K562 (cell line): ENCODE results near the gene GGA3. TPM values are rescaled to one million over a fixed set of nuclear protein-coding genes. Genes with fewer than 3 reads are reported as not detected.

Experiments used
- ATAC-seq: fragments of 200-7000 bp; cut with Tn5 transposase; 3 replicates; pipeline ENCODE4 v1.9.1; 2020; ENCODE audit warnings: moderate library complexity
- BruUV-seq: library from RNA; stranded (reverse); fragments of 400-500 nt; replicated peaks from 2 replicates; lab custom pipeline; 2021; lab: Mats Ljungman, UMichigan
- CTCF ChIA-PET: fragments of 300-600 bp; formaldehyde crosslinking; extraction: SDS; loops from one replicate; lab custom pipeline; 2021; ENCODE audit warnings: low intra/inter-chr PET ratio; lab: Yijun Ruan, JAX
- POLR2A ChIA-PET: fragments of 300-600, 350-650 bp; sonication (Branson Sonifier 250); formaldehyde crosslinking; extraction: SDS; loops from one replicate; lab custom pipeline; 2021; ENCODE audit warnings: antibody characterized with exemption, inconsistent platforms; lab: Yijun Ruan, JAX
- DNase-seq, 4 experiments: peaks; one replicate each; pipeline versions ENCODE4 v3.0.0 to v3.0.0-alpha.2; 2011 to 2018; ENCODE audit warnings: low spot score in 3 of 4, mixed read lengths in 3 of 4; ENCODE audit errors: extremely low read depth in 1 of 4
- FAIRE-seq: peaks from 2 replicates; lab custom pipeline; 2011; peaks lifted over from hg19 to GRCh38; lab: Jason Lieb, UNC
- H2AFZ ChIP-seq: 2 replicates; pipeline ENCODE4 v1.6.0; 2011; ENCODE audit warnings: low read depth, low read length, control low read depth, inconsistent platforms
- H3K27ac ChIP-seq: fragments of 200-600 bp; 3 replicates; pipeline ENCODE4 v1.8.0; 2011; ENCODE audit warnings: low read depth, mild to moderate bottlenecking, control low read depth, inconsistent platforms, low read length, moderate library complexity, mixed read lengths; ENCODE audit errors: extremely low read depth
- H3K27me3 ChIP-seq, 2 experiments: fragments of 300-600 bp in 1 of 2; 2 replicates in 1 of 2; 3 replicates in 1 of 2; pipeline versions ENCODE4 v1.6.0 to v1.8.0; 2011; ENCODE audit warnings: inconsistent platforms in 2 of 2, low read length in 2 of 2, mild to moderate bottlenecking in 1 of 2, mixed read lengths in 1 of 2, moderate library complexity in 1 of 2; ENCODE audit not compliant: control insufficient read depth in 2 of 2, insufficient read depth in 2 of 2
- H3K36me3 ChIP-seq: fragments of 300-600 bp; 3 replicates; pipeline ENCODE4 v1.8.0; 2011; ENCODE audit warnings: mild to moderate bottlenecking, low read length, inconsistent platforms; ENCODE audit not compliant: control insufficient read depth, insufficient read depth
- H3K4me1 ChIP-seq, 2 experiments: fragments of 200-600 bp in 1 of 2; replicated peaks in 1 of 2; 2 replicates in 1 of 2; 3 replicates in 1 of 2; pipeline versions ENCODE4 v1.5.1 to v1.8.0; 2011; ENCODE audit warnings: inconsistent platforms in 2 of 2, low read length in 2 of 2, mild to moderate bottlenecking in 1 of 2, mixed read lengths in 1 of 2, moderate library complexity in 1 of 2; ENCODE audit not compliant: control insufficient read depth in 2 of 2, insufficient read depth in 2 of 2
- H3K4me2 ChIP-seq: 2 replicates; pipeline ENCODE4 v1.6.1; 2011; ENCODE audit warnings: low read length, control low read depth, inconsistent platforms, mixed read lengths; ENCODE audit not compliant: insufficient read depth
- H3K4me3 ChIP-seq: fragments of 200-600 bp; sonication (generic), shearing (Covaris generic); 2 replicates; pipeline ENCODE4 v1.5.1; 2016; ENCODE audit warnings: control low read depth, inconsistent platforms
- H3K79me2 ChIP-seq: fragments of 200-600 bp; 3 replicates; pipeline ENCODE4 v1.8.0; 2011; ENCODE audit warnings: low read length, inconsistent platforms; ENCODE audit not compliant: control insufficient read depth, insufficient read depth
- H3K9ac ChIP-seq, 2 experiments: 2 replicates each; pipeline versions ENCODE4 v1.6.0 to v1.6.1; 2011; ENCODE audit warnings: low read depth in 2 of 2, low read length in 2 of 2, control low read depth in 1 of 2, inconsistent platforms in 1 of 2, mild to moderate bottlenecking in 1 of 2, mixed read lengths in 1 of 2; ENCODE audit not compliant: insufficient read depth in 1 of 2
- H3K9me1 ChIP-seq: one replicate; pipeline ENCODE4 v1.6.0; 2011; ENCODE audit warnings: inconsistent platforms, mild to moderate bottlenecking, low read length, moderate library complexity; ENCODE audit not compliant: control insufficient read depth, insufficient read depth
- H3K9me3 ChIP-seq: replicated peaks from 2 replicates; pipeline ENCODE4 v1.5.1; 2011; ENCODE audit warnings: low read depth, low read length, inconsistent platforms; ENCODE audit not compliant: control insufficient read depth, insufficient read depth
- H4K20me1 ChIP-seq: replicated peaks from 2 replicates; pipeline ENCODE4 v1.6.1; 2011; ENCODE audit warnings: low read length, inconsistent platforms, mixed read lengths; ENCODE audit not compliant: control insufficient read depth, insufficient read depth
- ATF1 ChIP-seq, 2 experiments: fragments of 450-650 bp in 1 of 2; IDR thresholded peaks; 2 replicates each; pipeline ENCODE4 v1.6.1; 2016; ENCODE audit warnings: missing compliant biosample characterization in 1 of 2, missing genetic modification characterization in 1 of 2
- CBFA2T2 ChIP-seq: fragments of 450-650 bp; conservative IDR thresholded peaks from 2 replicates; pipeline ENCODE4 v1.6.1; 2017; ENCODE audit warnings: mild to moderate bottlenecking
- CHD4 ChIP-seq: fragments of 200-600 bp; sonication (generic); IDR thresholded peaks from 3 replicates; pipeline ENCODE4 v1.6.1; 2012; ENCODE audit warnings: low read depth, mild to moderate bottlenecking, mixed read lengths, low read length, inconsistent platforms; ENCODE audit not compliant: insufficient read depth, insufficient replicate concordance, poor library complexity, severe bottlenecking
- RBM22 ChIP-seq: fragments of 200-400 bp; formaldehyde crosslinking; IDR thresholded peaks from 2 replicates; pipeline ENCODE4 v1.6.1; 2018; ENCODE audit warnings: low read length, low read depth; ENCODE audit not compliant: poor library complexity, severe bottlenecking
- RUNX1 ChIP-seq: sonication (generic); IDR thresholded peaks from 2 replicates; pipeline ENCODE4 v1.6.1; 2016; ENCODE audit warnings: antibody characterized with exemption, low read depth
- STAT5B ChIP-seq: fragments of 250-450 bp; sonication (Bioruptor Pico); IDR thresholded peaks from 2 replicates; pipeline ENCODE4 v1.8.0; 2021; ENCODE audit warnings: mild to moderate bottlenecking, inconsistent platforms
- ZNF197 ChIP-seq: fragments of 200-800 bp; sonication (Bioruptor generic); IDR thresholded peaks from 2 replicates; pipeline ENCODE4 v1.6.1; 2016; ENCODE audit warnings: low read depth, missing genetic modification characterization, missing compliant biosample characterization
- ZNF232 ChIP-seq: sonication (generic); formaldehyde crosslinking; IDR thresholded peaks from 2 replicates; pipeline ENCODE4 v1.8.0; 2022; ENCODE audit warnings: mild to moderate bottlenecking, missing genetic modification reagents
- ZNF79 ChIP-seq: fragments of 250-450 bp; sonication (Bioruptor Pico); IDR thresholded peaks from 2 replicates; pipeline ENCODE4 v1.4.0; 2020; ENCODE audit warnings: low read depth, mild to moderate bottlenecking, moderate library complexity
- WGBS: fragments of 100-300 bp; shearing (Covaris generic); methylation state at CpG from one replicate; pipeline ENCODE4 v1.1.6; 2016; ENCODE audit warnings: low coverage, mixed read lengths; ENCODE audit not compliant: insufficient coverage; ENCODE audit errors: missing lambda C conversion rate; 5-methylcytosine and 5-hydroxymethylcytosine counted together
- in situ Hi-C: fragments of 300-500 bp; cut with MboI; formaldehyde crosslinking; loops from 4 replicates; pipeline ENCODE4 v1.15.0; 2018; ENCODE audit warnings: inconsistent platforms, mixed read lengths
- intact Hi-C: fragments of 100-400 bp; cut with micrococcal nuclease; formaldehyde crosslinking; loops from 2 replicates; pipeline ENCODE4 v1.14.2; 2022
- polyA plus RNA-seq, 8 experiments: library from polyadenylated mRNA; depleted of rRNA in 4 of 8; stranded (reverse) in 5 of 8; unstranded in 3 of 8; fragments of >200 nt; fragmentation: Nextera tagmentation in 2 of 8; fragmentation: Illumina TruSeq in 1 of 8; extraction: Ambion mirVana in 2 of 8; extraction: Trizol in 1 of 8; gene quantifications; 2 replicates each; pipeline versions ENCODE4 v1.2.1 to v1.2.3, GENCODE V29; 2011 to 2014; ENCODE audit warnings: inconsistent platforms in 1 of 8, missing spikeins in 1 of 8
- total RNA-seq, 7 experiments: library from RNA; depleted of rRNA in 6 of 7; stranded (reverse); fragments of >200 nt in 6 of 7; fragmentation: Illumina TruSeq in 2 of 7; extraction: Trizol in 2 of 7; gene quantifications; 2 replicates each; pipeline versions ENCODE4 v1.2.1 to v1.2.3, GENCODE V29; 2011 to 2021; ENCODE audit warnings: low replicate concordance in 1 of 7
- TF ChIP-seq, protein P1 (sequence below): sonication (generic); formaldehyde crosslinking; IDR thresholded peaks from 2 replicates; pipeline ENCODE4 v1.8.1; 2022; ENCODE audit warnings: missing genetic modification reagents
- TF ChIP-seq, protein P2 (sequence below): fragments of 450-650 bp; formaldehyde crosslinking; conservative IDR thresholded peaks from 2 replicates; pipeline ENCODE4 v1.4.0; 2022; ENCODE audit warnings: mild to moderate bottlenecking, missing genetic modification characterization
- TF ChIP-seq, protein P3 (sequence below): fragments of 250-450 bp; sonication (Bioruptor Pico); IDR thresholded peaks from 2 replicates; pipeline ENCODE4 v1.5.0; 2020; ENCODE audit warnings: mild to moderate bottlenecking

Gene GGA3
- total and polyA plus RNA-seq, 9 of the 15 experiments (the other 6 are each of a cell fraction or from before 2014, with no cell fraction given) = 5.7 to 64.9 (median 25.4) TPM

DNA sequence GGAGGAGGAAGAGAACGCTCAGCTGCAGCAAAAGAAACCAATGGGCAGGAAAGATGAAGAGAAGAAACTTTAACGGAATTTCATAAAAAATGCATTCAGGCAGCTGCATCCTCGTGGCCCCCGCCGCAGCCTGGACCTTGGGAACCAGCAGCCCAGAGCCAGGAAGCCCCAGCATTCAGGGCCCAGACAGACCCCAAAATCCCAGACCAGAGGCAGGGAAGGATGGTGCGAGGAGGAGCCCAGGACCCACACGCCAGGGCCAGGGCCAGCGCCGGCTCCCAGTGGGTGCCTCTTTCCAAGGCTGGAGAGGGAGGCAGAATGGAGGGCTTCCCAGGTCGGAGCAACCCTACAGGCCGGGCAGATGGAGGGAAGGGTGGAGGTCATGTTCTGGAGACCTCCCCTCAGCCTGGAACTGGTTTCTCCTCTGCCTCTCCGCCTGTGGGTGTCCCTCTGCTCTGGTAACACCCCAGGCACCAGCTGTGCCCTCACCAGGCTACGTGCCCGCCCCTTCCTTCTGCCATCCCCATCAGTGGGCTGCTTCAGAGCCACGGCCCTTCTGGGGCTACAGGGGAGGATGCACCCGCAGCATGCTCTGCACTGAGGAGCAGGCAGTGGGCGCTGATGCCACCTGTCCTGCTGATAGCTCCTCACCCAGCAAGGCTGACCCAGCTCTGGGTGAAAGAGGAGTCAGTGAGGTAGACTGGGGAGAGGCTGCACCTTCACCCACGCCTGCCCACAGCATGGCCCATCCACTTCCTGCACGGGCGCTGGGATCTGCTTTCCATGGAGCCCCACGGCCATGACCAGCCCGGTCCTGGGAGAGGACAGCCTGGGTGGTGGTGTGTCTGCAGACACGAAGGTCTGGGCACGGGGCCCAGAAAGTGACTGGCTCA is 10.8 kb upstream of the GGA3 start:
- H4K20me1 ChIP-seq = no peaks in the 10 kb centered on the region
- peak in 2 of 4 experiments; percentile 16 to 23 for DNase-seq
- CTCF ChIA-PET = interaction anchor here (2.5 kb wide), 1 partner anchor 32 kb away, joined by 13 read pairs; no protein-coding TSS in a partner anchor
- TF ChIP-seq, protein P1, sequence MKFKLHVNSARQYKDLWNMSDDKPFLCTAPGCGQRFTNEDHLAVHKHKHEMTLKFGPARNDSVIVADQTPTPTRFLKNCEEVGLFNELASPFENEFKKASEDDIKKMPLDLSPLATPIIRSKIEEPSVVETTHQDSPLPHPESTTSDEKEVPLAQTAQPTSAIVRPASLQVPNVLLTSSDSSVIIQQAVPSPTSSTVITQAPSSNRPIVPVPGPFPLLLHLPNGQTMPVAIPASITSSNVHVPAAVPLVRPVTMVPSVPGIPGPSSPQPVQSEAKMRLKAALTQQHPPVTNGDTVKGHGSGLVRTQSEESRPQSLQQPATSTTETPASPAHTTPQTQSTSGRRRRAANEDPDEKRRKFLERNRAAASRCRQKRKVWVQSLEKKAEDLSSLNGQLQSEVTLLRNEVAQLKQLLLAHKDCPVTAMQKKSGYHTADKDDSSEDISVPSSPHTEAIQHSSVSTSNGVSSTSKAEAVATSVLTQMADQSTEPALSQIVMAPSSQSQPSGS (CRISPR knock-in tag) = no peak
- no peak for TF ChIP-seq ZNF79 (CRISPR knock-in tag)
- TF ChIP-seq ATF1 (CRISPR knock-in tag; IDR thresholded peaks at IDR 0.05) = no peak
- TF ChIP-seq ATF1 (tag; IDR thresholded peaks at IDR 0.05) = no peak
- no peak for TF ChIP-seq RBM22
- no peak for TF ChIP-seq ZNF232 (CRISPR knock-in tag)
- TF ChIP-seq, protein P2, sequence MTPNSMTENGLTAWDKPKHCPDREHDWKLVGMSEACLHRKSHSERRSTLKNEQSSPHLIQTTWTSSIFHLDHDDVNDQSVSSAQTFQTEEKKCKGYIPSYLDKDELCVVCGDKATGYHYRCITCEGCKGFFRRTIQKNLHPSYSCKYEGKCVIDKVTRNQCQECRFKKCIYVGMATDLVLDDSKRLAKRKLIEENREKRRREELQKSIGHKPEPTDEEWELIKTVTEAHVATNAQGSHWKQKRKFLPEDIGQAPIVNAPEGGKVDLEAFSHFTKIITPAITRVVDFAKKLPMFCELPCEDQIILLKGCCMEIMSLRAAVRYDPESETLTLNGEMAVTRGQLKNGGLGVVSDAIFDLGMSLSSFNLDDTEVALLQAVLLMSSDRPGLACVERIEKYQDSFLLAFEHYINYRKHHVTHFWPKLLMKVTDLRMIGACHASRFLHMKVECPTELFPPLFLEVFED (CRISPR knock-in tag) = no peak
- no peak for TF ChIP-seq CHD4
- TF ChIP-seq, protein P3, sequence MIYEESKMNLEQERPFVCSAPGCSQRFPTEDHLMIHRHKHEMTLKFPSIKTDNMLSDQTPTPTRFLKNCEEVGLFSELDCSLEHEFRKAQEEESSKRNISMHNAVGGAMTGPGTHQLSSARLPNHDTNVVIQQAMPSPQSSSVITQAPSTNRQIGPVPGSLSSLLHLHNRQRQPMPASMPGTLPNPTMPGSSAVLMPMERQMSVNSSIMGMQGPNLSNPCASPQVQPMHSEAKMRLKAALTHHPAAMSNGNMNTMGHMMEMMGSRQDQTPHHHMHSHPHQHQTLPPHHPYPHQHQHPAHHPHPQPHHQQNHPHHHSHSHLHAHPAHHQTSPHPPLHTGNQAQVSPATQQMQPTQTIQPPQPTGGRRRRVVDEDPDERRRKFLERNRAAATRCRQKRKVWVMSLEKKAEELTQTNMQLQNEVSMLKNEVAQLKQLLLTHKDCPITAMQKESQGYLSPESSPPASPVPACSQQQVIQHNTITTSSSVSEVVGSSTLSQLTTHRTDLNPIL (CRISPR knock-in tag) = no peak
- no peak for TF ChIP-seq ZNF197 (CRISPR knock-in tag)
- no peak for TF ChIP-seq STAT5B (CRISPR knock-in tag)
- no peak for TF ChIP-seq RUNX1
- TF ChIP-seq CBFA2T2 = no peak

More for the DNA sequence above, 10.8 kb upstream of the GGA3 start:
- POLR2A ChIA-PET = interaction anchor here (0.8 to 6.8 kb wide), 6 partner anchors 10 to 221 kb away, joined by 3 to 43 read pairs (median 20); partner anchors contain the start of genes GGA3, MRPS7 and SLC25A19
- H3K9me3 ChIP-seq = no peaks in the 10 kb centered on the region
- ATAC-seq = no peak; the same call in 2 of the 3 replicates
- in situ Hi-C loops = no loop called here
- H3K9me1 ChIP-seq = no peaks in the 10 kb centered on the region
- 42% methylated on average over 24 of the region's 24 CpGs for WGBS
- intact Hi-C loops = loop anchor here (2.0 kb wide), 1 partner anchor 17 kb away; the partner anchor contains the start of gene SLC25A19
- no peak for FAIRE-seq
- H3K27ac ChIP-seq = peak overlapping the region; percentile 93; the same call in 2 of the 3 replicates
- H2AFZ ChIP-seq = peak overlapping the region; percentile 90
- BruUV-seq = no TSS peak
- H3K79me2 ChIP-seq = peaks cover 35% of the 10 kb centered on the region
- H3K4me1 ChIP-seq = peaks cover 25 to 52% of the 10 kb centered on the region in 2 experiments; a peak in 4 of 5 replicates
- peak overlapping the region; percentile 95 for H3K9ac ChIP-seq
- peaks cover 40% of the 10 kb centered on the region; the same call in 2 of the 3 replicates for H3K36me3 ChIP-seq
- H3K4me3 ChIP-seq = peak overlapping the region; percentile 97
- peak overlapping the region; percentile 89 for H3K4me2 ChIP-seq
- no peaks in the 10 kb centered on the region for H3K27me3 ChIP-seq
